Activated CD4-positive, alpha-beta T cell treated with anti-CD3 and anti-CD28 coated beads, Interleukin-2, Interleukin-6, amounts not matched to agents 100 ng/mL and 50 ng/mL, durations not matched to agents 16 hours and 8 hours (primary cell): ENCODE measurements around the gene RPS6KA2.

Source experiments
- DNase-seq: peaks from one replicate; pipeline ENCODE4 v3.0.0-alpha.2; 2020

The RPS6KA2 gene

DNA sequence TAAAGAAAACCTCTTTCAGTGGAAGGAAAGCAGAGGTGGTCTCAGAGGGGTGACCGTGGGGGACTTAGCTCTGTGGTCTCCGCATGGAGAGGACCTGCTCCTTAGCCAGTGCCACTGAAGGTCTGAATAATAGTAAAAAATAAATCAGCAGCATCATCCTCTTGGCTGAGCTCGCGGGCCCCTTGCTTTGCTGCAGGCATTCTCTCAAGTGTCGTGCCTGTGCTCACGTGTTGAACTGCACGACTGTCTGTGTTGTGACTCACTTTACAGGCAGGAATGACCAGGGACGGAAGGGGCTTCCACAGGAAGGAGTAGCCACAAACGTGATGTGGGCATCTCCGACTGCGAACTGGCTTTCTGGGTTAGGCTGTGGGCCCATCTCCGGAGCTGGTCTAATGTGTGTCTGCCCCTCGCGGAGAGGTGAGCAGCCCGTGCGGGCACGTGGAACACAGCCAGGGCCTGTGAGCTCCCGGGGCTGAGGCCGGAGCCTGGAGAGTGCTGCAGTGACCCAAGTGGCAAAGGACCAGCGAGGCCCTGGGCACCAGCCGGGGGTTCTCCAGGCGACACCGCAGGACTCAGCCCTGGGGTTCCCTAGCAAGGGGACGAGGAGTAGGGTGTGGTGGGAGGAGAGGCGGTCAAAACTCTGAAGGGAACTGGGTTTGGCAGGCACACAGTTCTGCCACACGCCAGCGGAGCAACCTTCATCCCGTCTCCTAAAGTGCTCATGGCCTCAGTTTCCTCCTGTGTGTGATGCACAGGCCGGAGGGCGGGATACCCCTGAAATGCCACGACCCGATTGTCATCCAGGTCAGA, 129.8 kb downstream of the RPS6KA2 start:
- DNase-seq, result no peak

DNA sequence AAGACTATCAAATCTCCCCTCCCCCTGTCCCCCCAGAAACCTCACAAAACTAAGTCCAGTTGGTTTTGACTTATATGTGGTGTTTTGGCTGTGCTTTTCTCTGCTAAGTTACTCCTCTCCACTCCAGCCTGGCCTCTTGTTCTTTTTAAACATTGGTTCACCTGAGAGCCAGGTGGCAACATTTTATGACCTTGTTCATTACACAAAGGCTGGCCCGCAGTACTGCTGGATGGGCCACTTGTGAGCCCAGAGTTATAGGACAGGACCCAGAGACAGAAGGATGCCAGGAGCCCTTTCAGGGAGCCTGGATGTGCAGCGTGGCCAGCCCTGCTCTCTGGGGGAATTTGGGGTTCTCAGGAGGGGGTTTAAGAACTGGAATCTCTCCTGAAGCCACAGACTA, 130.6 kb downstream of the RPS6KA2 start:
- no peak for DNase-seq

DNA sequence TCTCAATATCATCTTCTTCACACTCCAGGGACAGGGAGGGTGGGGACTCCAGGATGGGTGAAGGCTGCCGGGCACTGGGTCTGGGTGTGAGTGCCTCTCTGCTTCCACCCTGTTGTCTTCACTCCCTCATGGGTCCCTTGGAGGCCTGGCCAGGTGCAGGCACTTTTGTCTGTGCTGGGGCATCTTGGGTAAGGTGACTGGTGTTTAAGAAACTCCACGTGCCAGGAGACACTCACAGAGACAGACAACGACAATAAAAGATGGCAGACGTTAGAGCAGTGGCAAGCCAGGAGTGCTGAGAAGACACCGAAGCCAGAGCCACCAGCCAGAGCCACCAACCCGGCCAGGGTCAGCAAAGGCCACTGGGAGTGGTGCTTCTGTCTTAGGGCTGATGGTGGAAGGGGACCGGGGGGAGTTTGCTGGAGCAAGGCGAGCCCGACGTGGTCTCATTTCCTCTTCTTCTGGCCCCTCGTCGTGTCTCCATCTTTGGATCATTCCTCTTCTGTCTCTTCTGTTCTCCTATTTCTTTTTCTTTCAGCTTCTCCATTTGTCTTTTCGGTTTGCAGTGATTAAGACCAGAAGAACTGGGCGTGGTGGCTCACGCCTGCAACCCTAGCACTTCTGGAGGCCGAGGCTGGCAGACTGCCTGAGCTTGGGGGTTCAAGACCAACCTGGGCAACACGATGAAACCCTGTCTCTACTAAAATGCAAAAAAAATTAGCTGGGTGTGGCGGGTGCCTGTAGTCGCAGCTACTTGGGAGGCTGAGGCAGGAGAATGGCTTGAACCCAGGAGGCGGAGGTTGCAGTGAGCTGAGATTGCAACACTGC, 131.3 kb downstream of the RPS6KA2 start:
- no peak for DNase-seq

DNA sequence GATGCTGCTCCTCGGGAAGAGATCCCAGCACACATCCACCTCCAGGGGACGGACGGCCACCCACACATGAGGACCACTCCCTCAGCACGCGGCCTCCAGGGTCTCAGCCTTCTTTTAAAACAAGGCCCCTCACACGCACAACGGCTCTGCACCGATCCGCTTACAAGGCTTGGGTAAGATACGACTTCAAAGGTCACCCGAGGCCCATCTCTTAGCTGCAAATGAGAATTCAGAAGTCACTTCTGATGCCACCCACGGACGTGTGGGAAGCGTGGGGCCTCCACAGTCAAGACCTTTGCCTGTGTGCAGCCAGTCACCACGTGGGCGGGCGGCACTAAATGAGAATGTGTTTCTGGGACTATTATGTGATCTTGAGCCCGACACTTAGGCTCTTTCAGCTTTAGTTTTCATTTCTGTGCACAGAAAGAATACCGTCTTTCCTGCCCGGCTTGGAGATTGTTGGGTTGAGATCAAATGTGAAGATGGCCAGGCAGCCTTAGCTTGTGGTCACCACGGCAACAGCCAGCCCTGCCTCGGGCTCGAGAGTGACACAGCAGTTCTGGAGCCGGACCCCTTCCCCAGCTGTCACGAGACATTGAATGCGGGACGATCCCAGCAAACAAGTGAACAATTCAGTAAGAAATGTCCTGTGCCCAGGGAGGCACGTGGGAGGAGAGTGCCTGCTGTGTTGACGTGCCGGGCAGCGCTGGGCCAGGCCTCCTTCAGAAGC, 132.1 kb downstream of the RPS6KA2 start:
- DNase-seq, result no peak

DNA sequence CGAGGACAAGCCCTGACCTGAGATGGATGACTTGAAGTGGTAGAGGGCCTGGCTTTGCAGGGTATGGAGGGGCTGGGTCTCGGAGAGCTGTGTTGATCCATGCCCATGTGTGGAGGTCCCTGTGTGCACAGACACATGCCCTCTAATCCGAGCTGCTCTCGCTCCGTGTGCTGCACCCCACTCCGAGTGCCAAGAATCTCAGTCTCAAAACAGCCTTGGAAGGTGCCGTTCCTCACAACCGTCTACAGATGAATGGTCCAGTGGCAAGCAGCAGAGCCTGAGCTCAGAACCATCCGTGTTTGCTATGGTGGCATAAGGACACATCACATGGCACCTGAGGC, 133.0 kb downstream of the RPS6KA2 start:
- no peak for DNase-seq

DNA sequence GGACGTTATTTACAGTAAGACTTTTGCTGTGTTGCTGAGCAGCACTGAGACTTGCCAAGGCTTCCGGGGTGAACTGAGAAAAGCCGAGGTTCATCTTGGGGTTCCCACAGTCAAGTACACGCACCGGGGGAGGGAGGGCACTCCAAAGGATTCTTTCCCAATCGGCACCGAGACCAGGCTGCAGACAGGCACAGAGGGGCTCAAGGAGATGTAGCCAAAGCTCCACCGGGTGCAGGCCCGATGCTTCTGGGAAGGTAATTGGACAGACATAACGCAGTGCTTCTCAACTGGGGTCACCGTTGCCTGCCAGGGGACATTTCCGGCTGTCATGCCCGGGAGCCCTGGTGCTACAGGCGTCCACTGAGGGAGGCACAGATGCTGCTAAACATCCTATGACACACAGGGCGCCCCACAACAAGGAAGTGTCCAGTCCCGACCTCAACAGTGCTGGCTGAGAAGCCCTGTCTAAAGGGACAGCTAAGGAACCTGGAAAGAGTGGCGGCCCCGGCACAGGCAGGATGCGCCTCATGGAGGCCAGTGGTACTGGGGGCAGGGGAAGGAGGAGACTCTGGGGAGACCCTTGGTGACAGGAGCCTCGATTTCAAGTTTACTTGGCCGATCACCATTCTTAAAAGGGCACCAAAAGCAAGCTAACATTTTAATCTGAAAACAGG, 133.5 kb downstream of the RPS6KA2 start:
- no peak for DNase-seq

DNA sequence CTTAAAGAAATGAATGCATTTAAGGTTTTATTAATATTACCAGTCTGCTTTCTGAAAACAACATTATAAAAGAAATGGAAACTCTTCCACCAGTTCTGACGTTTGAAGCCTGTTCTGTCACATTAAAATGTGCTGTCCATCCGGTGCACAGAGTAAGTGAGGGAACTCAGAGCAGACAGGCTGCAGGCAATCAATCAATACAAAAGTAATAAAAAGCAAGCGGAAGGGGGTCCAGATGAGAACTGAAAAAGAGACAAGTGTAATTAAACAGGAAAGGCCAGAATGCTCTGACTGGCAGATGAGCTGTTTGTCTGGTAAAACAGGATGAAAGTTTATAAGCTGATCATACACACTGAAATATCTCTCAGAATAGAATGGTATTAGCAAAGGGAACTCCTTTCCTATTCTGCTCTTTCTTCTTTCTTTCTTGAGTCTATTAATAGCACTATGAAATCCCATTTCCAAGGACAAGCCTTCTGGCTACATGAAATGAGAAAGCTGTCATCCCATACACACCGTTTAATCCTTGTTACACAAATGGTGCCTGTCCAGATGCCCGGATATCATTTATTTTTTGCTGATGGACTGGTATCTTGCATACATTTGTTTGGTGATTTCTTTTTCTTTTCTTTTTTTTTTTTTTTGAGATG, 134.8 kb downstream of the RPS6KA2 start:
- DNase-seq, result no peak

DNA sequence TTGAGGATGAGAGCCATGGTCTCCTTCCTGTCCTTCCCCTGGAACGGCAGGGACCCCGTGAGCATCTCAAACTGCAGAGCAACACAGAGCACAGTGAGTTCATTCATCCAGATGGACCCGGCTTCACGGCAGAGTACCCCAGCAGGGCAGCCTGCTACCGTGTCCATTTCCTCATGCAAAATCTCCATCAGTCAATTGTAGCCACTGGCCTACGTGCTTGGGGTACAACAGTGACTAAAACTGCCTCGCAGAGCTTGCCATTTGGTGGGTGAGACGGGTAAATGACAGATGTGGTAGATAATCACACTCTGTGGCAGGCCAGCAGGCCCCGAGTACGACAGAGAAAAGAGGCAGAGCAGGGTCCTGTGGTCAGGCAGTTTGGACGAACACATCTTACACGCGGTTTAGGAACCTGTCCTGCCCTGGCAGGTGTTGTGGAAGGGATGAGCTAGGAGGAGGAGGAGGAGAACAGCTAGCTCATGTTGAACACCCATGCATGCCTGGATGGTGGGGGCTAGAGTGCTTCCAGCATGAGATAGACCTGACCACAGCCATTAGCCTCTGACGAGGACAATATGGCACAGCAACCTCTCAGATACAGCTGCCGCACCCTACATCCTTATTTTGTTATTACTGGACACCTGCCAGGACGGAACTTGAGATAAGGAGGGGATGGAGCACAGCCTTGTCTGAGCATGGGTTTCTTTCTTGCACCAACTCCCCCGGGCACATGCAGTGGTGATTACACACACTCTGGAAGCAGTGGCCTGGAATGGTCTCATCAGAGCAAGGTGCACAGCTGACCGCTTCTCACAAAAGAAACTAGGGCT, 136.2 kb downstream of the RPS6KA2 start:
- DNase-seq, result no peak

DNA sequence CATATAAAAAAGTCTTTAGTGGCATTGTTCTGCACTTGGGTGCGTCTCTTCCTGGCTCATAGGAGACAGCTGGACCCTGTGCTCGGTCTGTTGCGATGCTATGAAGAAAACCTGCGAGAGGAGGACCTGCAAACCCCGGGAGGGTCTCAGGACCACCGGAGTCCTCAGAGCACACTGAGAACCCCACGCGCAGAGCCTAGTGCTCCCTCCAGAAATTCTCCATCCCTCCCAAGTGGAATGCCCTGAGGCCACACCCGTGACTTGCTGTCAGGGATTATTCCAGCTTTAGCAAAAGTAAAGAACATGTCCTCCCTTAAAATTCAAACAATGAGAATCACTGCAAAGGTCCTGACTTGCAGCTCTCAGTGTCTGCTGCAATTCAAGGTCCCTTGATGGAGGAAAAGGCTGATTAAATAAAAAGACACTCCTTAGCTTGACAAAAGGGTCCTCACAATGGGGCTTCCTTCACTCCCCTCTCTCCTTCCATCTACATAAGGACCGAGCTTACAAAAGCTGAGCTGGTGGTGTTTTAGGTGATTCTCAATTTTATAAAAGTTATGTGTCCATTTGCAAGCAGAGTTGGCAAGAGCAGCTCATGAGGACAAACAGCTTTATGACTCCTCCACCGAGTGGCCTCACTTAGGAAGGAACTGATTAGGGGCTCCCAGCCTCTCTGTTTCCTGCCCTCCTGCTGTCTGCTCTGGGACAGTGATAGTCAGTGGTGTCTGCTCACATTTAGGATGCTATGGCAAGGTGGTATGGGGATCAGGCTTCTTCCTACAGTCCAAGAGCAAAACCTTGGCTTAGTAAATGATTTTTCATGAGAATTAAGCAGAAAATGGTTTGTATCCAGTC, 137.5 kb downstream of the RPS6KA2 start:
- DNase-seq, result no peak

DNA sequence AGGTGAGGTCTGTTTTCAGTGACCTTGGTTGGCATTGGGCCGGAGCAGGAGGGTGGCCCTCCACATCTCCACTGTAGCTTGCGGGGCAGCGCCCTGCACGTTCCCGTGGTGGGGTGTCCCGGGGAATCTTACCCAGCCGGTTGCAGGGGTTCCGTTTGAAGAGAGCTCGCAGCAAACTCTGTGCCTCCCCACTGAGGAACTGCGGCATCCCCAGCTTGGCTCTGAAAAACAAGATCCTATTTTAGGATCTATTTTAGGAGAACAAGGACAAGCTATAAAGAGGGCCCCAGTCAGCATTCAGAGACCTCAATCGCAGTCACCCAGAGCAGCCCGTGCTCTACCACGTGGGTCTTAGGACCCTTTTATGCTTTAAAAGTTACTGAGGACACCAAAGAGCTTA, 138.3 kb downstream of the RPS6KA2 start:
- no peak for DNase-seq

DNA sequence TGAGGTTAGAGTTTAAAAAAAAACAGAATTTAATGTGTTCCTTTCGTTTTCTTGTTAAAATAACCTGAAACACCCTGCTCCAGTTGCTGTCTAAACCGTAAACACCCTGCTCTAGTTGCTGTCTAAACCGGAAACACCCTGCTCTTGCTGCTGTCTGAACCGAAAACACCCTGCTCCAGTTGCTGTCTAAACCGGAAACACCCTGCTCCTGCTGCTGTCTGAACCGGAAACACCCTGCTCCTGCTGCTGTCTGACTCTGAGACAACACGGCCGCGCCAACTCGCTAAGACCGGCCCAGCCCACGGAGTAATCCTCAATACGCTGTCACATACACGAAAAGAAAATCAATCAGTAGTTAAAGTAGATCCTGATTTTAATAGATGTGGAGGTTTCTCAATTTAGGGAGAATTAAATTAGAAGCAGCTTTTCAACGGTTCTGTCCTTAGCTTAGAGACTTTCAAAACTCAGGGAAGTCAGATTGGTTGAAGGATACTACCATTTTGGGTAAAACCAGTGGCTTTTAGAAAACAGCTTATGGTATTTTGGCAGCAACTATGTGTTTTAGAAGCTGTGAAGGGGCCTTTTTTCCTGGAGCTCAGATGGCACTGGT, 138.9 kb downstream of the RPS6KA2 start:
- DNase-seq, result peak; percentile 83

DNA sequence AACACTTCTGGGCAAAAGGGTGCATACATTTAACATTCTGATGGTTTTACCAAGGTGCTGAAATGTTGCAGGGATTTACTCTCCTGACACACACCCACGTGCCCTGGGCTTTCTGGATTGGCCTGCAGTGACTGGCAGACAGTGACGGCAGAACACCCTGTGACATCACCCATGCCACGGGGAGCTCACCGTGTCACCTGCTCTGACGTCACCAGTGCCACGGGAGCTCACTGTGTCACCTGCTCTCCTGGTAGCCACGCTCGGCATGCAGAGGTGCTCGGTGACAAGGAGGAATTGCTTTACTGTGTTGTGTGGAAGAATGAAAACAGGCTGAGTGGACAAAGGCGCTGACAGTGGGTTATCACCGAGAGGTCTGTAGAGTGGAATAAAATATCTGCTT, 139.9 kb downstream of the RPS6KA2 start:
- no peak for DNase-seq

DNA sequence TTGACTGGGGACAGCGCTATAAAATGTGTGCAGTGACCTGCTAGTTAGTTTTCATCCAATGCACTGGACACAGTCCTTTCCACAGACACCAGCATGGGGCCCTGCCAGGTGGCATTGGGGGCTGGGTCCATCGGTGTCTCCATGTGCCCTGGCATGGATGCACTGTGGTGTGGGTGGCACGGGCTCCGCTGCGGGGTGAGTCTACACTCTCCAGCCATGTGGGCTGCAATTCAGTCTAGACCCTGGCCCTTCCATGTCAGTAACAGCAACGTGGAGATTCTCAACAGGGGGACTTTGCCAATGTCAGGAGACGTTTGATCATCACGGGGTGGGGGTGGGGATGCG, 140.5 kb downstream of the RPS6KA2 start:
- DNase-seq, result no peak

DNA sequence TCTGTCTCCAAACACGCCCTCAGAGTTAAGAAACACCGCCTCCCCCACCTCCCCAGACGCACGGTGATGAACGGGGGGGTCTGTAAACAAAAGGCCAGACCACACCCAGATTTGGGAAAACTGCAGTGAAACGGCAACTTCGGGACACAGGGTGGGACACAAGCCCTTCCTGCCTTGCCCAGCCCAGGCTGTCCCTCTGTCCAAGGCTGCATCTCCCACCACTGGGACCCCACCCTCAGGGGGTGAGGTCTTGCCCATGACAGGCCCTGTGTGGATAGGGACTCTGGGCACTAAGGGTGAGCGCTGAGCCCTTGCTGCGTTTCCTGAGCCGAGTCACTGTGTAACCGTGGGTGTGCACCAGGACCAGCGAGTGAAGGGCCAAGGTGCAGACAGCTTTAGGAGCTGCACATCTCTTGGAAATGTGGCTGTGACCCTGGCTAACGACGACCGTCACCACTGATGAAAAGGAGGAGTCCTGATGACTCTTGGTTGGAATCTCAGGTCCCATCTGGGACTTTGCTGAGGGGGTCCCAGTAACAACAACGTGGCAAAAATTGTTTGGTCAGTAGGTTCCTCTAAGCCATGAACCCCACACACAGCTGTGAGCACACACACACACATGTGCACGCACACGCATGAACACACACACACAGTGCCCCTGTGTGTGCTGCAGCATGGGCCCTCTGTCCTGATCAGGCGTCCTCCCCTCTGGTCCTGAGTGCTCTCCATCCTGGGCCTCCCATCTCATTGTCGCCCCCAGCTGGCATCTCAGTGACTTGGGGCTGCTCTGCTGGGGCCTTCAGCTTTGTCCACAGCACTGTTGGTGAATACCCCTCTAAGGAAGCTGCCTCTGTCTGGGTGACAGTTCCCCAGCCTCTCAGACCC, 141.2 kb downstream of the RPS6KA2 start:
- no peak for DNase-seq

DNA sequence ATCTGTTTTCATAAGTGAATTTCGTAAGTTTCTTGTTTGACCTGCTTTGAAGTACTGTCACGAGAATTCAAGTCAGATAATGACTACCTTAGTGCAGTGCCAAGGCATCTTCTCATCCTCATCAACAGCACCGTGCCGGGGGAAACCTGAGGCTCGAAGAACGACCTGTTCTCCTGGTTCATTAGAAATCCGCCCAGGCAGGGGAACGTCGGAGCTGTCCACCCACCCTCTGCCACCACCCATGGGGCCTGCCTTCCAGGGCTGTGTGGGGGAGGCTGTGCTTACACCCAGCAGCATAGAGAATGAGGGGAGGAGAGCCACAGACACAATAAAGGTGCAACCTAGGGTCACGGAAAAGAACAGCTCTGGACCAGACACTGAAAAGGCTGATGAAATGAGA, 142.2 kb downstream of the RPS6KA2 start:
- no peak for DNase-seq

DNA sequence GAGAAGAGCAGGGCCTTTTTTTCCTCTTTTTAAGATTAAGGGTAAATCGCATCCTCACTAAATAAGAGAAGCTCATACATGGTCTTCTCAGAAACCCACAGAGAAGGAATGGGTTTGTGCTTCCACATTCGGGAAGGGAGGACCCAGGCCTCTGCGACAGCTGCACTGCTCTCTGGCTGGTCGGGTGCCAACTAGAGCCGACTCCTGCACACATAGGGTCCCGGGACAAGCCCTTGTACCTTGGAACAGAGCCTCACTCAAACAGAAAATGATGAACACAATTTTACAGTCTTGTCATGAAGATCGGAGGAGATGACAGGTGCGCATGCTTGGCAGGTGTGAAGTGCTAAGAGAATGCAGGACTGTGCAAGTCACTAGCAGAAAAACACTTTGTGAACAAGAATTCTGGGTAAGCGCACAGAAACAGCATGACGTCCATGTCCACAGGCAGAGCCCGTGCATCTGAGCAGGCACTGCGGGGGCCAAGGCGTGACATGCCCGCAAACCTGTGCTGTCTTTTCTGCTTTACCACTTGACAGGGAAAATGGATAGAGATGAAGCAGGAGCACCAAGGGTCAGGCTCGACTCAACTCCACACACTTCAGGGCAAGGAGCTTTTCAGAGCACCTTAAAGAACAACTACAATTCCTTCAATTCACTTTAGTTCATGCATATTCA, 143.3 kb downstream of the RPS6KA2 start:
- DNase-seq, result no peak

DNA sequence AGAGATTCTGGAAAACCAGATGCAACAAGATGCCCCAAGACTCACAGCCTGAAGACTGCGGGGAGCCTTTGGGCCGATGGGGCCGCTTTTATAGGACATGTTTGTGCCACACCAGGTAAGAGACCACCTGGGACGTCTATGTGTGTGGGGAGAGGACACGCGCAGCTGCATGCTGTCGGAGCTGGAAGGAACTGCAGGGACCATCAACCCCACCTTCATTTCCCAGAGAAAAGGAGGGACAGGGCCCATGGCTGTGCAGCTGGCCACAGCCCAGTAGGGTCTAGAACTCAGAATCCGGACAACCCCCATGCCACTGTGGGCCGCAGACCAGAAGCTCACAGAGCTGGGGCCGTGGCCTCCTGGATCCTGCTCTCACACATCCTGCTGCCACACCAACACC, 144.0 kb downstream of the RPS6KA2 start:
- DNase-seq, result no peak

DNA sequence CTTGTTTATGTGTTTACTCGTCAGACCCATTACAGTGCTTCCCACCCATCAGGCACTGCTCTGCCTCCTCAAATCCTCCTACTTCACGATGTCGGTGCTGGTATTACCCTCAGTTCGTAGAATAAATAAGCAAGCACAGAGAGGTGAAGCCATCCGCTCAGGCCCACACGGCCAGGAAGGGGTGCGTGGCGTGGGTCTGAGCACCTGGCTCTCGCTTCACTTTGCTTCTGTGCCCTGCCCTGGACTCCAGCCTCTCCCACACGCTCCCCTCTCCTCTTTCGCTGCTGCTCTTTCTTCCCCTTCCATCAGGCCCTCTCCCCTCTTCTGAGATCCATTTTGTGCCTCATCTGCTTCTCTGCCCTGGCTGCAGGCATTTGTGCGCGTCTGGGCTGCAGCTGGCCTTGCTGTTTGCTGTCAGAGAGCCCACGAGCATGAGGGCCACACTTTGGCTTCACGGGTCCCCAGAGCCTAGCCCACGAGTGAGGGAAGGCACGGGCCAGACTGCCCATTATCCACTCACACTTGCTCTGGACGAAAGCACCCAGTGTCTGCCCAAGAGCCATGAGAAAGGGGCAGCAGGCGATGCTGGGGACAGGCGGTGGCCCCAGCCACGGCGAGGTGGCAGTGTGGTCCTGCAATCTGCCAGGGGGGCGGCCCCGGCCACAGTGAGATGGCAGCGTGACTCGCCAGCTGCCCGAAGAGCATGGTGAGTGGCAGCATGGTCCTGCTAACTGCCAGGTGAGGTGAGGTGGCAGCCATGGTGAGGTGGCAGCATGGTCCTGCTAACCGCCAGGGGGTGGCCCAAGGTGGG, 148.1 kb downstream of the RPS6KA2 start:
- no peak for DNase-seq
